Suprapubic skin (tissue), 4 donors: Measurements from ENCODE around the gene SYNPO.

Source experiments
- EP300 ChIP-seq: sonication (generic); formaldehyde crosslinking; IDR thresholded peaks from one replicate; pipeline ENCODE4 v1.6.1; 2017; ENCODE audit warnings: antibody characterized with exemption
- POLR2A ChIP-seq, 2 donors: fragments of 450-650 bp; IDR thresholded peaks; one replicate each; pipeline ENCODE4 v1.6.1; 2017; ENCODE audit warnings: antibody characterized with exemption in 2 of 2, mild to moderate bottlenecking in 2 of 2, moderate library complexity in 2 of 2
- POLR2AphosphoS5 ChIP-seq, 3 donors: sonication (generic); formaldehyde crosslinking; IDR thresholded peaks; one replicate each; pipeline ENCODE4 v1.6.1; 2017; ENCODE audit warnings: antibody characterized with exemption in 3 of 3
- TF ChIP-seq, protein P1 (sequence below), 2 donors: fragments of 200-600 bp in 1 of 2; fragments of 450-650 bp in 1 of 2; sonication (generic) in 1 of 2; IDR thresholded peaks; one replicate each; pipeline ENCODE4 v1.5.1; 2016 to 2019; ENCODE audit warnings: antibody characterized with exemption in 2 of 2, mild to moderate bottlenecking in 1 of 2, moderate library complexity in 1 of 2

DNA sequence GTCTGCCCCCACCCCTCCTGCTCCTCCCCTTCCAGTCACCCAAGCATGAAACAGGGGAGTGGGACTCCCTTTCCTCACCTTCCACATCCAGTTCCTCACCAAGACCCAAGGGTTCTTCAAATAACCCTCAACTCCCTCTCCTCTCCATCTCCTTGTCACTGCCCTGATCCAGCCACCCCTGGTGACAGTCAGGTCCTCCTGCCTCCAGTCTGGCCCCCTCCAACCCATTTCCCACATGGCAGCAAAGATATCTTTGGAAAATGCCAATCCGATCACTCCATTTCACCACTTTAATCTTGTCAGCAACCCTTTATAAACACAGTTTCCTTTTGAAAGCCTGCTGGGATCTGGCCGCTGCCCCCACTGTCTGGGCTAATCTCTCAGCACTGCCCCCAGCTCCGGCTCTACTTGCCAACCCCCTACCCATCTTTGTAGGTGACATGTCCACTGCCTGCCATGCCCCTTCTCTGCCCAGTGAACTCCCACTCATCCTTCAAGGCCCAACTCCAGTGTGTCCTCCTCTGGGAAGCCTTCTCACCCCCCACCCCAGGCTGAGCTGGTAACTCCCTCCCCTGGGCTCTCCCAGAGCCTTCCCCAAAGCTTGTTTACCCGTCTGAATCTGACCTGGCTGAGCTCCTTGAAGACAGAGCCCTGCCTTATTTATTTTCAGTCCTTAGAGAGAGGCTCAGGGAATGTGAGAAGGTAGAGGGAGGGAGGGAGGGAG, 19.8 kb downstream of the SYNPO start:
- TF ChIP-seq POLR2AphosphoS5 (IDR thresholded peaks at IDR 0.05) (no peak), POLR2A (IDR thresholded peaks at IDR 0.05) (no peak), EP300 (no peak)
- TF ChIP-seq, protein P1, sequence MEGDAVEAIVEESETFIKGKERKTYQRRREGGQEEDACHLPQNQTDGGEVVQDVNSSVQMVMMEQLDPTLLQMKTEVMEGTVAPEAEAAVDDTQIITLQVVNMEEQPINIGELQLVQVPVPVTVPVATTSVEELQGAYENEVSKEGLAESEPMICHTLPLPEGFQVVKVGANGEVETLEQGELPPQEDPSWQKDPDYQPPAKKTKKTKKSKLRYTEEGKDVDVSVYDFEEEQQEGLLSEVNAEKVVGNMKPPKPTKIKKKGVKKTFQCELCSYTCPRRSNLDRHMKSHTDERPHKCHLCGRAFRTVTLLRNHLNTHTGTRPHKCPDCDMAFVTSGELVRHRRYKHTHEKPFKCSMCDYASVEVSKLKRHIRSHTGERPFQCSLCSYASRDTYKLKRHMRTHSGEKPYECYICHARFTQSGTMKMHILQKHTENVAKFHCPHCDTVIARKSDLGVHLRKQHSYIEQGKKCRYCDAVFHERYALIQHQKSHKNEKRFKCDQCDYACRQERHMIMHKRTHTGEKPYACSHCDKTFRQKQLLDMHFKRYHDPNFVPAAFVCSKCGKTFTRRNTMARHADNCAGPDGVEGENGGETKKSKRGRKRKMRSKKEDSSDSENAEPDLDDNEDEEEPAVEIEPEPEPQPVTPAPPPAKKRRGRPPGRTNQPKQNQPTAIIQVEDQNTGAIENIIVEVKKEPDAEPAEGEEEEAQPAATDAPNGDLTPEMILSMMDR (IDR thresholded peaks at IDR 0.05), result no peak
